Endometrium (tissue), 2 donors: ENCODE data around the gene MTG2.

Experiments
- FAIRE-seq: peaks from 2 replicates; lab custom pipeline; 2012; peaks lifted over from hg19 to GRCh38; lab: Jason Lieb, UNC
- donor health status: control.
- donor health status: control.

Gene MTG2

GRCh38 chr20:62206388-62206775 is 23.6 kb downstream of the MTG2 start:
- FAIRE-seq, result no peak

- no peak for FAIRE-seq
Observed at GRCh38 chr20:62208061-62208794, 25.4 kb downstream of the MTG2 start.

GRCh38 chr20:62208795-62209755 is 26.2 kb downstream of the MTG2 start:
- no peak for FAIRE-seq

DNA sequence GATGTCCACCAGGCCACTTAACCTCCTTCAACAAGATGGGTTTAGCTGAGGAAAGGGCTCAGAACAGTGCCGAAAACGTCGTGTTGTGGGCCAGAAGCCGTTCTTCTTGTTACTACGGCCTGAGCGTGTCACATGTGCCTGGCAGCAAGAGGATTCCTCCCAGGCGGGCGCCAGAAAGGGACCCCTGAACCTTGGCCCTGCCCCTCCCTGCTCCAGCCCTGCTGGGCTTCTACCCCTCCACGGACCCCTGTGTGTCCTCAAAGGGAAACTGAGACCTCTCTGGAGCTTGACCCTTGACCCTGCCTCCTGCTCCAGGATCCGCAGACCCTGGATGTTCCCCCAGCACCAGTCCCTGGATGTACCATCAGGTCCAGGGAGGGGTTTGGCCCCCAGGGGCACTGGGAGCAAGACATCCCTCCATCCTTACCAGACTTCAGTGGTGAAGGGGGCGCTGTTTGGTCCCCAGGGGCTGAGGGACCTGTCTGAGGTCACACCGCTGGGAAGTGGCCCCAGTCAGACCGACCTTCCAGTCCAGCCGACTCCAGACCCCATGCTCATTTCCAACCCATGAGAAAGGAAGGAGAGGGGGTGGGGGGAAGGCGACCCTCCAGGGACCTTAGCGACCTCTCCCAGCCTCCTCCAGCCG is 27.1 kb downstream of the MTG2 start:
- no peak for FAIRE-seq

- FAIRE-seq, result no peak
Observed at GRCh38 chr20:62210496-62210855, 27.6 kb downstream of the MTG2 start.

GRCh38 chr20:62211216-62211615 is 28.4 kb downstream of the MTG2 start:
- FAIRE-seq, result no peak

DNA sequence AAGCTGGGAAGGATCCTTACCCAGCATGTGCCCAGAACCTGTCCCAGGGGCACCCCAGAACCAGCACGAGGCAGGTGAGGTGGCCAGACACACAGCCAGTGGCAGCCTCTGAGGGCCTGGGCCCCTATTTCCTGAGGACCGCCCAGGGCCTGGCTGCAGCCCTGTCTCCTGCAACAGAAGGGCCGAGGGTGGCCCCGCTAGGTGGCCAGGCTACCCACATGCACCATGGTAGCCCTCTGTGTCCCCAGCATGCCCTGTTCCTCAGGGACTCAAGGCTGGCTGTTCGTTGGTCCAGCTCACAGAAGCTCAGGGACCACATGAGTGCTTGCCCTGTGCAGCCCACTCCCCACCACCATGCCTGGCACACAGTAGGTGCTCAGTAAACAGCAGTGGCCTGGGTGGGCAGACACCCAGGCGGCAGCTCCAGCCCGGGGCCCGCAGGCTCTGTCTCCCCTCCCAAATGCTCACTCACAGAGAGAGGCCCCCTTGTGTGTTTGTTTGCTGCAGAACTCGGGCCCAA is 29.0 kb downstream of the MTG2 start:
- FAIRE-seq, result no peak

DNA sequence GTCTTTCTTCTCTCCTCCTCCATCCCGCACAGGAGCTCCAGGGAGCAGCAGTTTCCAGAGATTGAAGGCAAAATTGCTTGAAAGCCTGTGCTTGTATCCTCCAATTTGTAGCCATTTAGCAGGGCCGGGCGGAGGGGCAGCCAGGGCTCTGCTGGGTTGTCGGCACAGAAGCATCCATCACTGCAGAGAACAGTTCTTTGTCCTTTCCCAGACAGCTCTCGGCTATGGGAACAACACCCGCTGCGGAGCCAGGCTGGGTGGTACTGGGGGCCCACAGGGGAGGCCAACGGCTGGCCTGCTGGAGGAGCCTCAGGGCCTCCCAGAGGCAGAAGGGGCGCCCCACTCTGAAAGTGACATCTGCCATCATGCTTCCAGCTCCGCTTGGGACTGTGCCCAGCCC is 29.5 kb downstream of the MTG2 start:
- no peak for FAIRE-seq

DNA sequence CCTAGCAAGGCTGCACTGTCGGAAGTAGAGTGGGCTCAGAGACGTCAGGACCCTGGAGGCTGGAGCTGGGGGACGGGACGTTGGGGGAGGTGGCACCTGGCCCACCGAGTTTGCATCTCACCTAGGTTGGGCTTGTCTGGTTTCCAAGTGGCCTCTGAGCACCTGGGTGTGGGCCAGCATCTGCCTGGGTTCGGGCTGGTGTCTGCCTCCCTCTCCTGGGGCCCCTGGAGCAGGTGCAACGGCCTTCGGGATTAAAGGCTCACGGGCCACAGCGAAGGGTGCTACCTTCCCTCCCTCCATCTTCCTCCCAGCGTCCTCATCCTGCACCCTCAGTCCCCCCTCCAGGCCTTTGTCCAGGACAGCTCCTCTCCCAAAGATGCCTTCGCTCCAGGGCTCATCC is 31.2 kb downstream of the MTG2 start:
- FAIRE-seq, result no peak

- FAIRE-seq, result no peak
Observed at GRCh38 chr20:62215020-62215990, 32.5 kb downstream of the MTG2 start.

- no peak for FAIRE-seq
Observed at GRCh38 chr20:62215991-62216635, 33.3 kb downstream of the MTG2 start.

GRCh38 chr20:62216636-62217566 is 34.1 kb downstream of the MTG2 start:
- FAIRE-seq, result no peak

DNA sequence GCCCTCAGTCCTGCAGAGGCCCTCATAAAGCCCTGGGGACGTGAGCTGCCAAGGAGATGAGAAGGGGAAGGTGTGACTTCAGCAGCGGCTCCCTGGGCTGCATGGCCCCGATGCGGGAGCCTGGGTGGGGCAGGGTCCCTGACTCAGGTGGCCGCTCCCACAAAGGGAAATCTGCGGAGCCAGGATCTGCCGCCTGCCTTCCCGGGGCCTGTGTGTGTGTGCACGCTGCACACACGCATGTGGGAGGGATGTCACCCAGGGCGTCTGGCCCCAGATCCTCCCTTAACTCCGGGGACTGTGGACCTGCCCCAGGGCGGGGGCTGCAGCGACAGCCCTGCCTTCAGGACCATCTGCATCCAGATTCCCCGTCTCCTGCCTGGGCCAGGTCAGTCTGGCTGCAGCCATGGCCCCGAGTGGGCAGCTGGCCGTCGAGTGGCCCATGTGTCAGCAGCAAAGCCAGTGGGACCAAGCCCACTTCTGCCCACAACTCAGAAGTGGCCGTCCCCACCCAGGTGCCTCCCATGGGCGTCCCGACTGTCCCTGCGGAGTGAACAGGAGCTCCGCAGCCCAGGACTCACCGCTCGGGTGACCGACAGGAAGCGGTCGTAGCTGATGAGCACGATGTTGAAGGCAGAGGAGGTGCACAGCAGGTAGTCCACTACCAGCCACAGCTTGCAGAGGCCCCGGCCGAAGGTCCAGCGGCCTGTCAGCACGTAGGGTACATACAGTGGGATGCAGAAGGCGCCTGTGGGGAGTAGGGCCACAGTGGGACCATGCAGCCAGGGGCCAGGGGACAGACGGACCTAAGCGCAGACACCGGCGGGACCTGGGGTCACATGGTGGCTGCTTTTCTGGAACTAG is 35.3 kb downstream of the MTG2 start:
- no peak for FAIRE-seq

DNA sequence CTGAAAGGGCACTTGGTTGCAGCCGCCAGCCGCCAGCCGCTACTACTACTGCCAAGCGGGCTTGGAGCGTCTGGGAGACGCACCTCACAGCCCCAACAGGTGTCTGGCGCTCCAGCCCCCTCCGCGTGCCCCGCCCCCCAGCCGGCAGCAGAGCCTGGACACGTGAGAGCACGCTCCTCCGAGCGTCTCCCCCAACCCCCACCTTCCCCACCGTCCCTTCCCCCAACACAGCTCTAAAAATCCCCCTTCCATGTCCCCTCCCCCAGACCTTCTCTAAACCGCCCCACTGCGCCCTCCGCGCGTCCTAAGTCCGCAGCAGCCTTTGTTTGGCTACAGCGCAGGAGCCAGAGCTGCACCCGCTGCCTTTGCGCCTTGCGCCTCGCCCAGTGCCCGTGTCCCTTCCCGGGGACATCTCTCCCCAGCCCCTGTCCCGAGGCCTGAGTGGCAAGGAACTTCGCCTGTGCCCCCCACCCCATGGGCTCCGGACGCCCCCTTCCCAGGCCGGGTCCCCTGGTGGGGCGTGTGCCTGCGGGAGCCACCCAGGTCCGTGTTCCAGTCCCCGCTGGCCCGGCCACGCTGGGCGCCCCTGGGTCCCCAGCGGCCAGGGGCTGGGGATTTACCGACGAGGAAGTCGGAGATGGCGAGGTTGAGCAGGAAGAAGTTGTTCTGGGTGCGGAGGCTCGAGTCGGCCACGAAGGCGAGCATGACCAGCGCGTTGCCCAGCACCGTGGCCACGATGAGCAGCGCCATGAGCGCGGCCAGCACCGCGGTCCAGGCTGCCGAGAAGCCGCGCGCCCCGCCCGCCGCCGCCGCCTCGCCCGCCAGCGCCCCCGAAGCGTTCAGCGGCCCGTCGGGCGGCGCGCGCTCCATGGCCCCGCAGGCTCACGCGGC is 36.5 kb downstream of the MTG2 start:
- no peak for FAIRE-seq

- no peak for FAIRE-seq
Observed at GRCh38 chr20:62219992-62220665, 37.3 kb downstream of the MTG2 start, which contains the start of gene HRH3. HRH3 (minus strand) TSS chr20:62220278; CDS start chr20:62219970, 308 bp downstream.

DNA sequence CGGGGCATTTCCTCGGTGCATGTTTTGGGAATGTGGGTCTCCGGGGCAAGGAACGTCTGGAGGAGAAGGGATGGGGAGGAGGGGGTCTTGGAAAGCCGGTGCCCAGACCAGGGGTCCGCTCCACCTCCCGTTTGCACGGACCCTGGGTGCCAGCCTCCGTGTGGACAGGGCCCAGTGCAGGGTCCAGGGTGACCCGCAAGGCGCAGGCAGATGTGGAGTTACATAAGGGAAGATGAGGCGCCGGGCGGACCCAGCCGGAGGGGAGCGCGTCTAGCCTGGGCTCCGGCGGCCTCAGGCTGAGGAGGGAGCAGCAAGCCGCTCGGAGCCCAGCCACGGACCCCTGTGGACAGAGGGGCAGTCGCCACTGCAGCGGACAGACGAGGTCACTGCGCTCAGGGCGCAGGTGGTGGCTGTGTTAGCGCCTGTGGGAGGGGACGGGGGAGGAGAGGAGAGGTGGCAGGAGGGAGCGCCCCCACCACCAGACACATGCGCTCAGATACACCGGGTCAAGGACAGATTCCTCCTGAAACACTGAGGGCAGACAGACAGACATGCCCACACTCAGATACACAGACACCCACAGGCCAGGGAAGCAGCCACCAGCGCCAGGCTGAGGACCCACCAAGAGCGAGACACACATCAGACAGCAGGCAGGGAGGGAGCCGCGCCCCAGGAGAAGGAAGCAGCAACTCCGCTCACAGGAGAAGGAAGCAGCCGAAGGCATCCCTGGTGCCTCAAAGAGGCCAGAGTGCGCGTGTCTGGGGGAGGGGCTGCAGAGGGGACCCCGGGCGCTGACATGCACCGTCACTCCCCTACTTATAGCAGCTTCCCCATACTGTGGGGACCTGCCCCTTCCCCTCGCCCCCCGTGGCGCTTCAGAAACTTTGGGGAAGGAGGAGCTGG is 38.1 kb downstream of the MTG2 start:
- FAIRE-seq, result no peak
